LNCaP clone FGC (cell line): ENCODE data around the gene RARG.

ENCODE experiments used
- DNase-seq: peaks from one replicate; pipeline ENCODE4 v3.0.0-alpha.2; 2011; ENCODE audit warnings: low read depth
- H3K4me3 ChIP-seq: 2 replicates; pipeline ENCODE4 v1.5.1; 2011; ENCODE audit warnings: mild to moderate bottlenecking, low read depth, low read length, control low read depth
- CTCF ChIP-seq: IDR thresholded peaks from 2 replicates; pipeline ENCODE4 v1.5.1; 2012; ENCODE audit warnings: mild to moderate bottlenecking; ENCODE audit not compliant: control insufficient read depth, insufficient read depth; ENCODE audit errors: extremely low read depth

RARG gene

GRCh38 chr12:53213348-53213747 lies 18.7 kb downstream of the RARG start:
- no peak overlapping the region for H3K4me3 ChIP-seq
- no peak for DNase-seq
- peak; percentile 97 for TF ChIP-seq CTCF

GRCh38 chr12:53212931-53213330 lies 19.1 kb downstream of the RARG start:
- no peak overlapping the region for H3K4me3 ChIP-seq
- TF ChIP-seq CTCF = no peak
- no peak for DNase-seq

- peak; percentile 26; the same call in 1 of the 2 replicates for TF ChIP-seq CTCF
These were observed 20.3 kb downstream of the RARG start for GRCh38 chr12:53211476-53212381.

GRCh38 chr12:53210843-53211242 lies 21.2 kb downstream of the RARG start:
- no peak overlapping the region for H3K4me3 ChIP-seq
- no peak for DNase-seq
- TF ChIP-seq CTCF = no peak

More at GRCh38 chr12:53211476-53212381, 20.3 kb downstream of the RARG start:
- DNase-seq = no peak
- H3K4me3 ChIP-seq = no peak overlapping the region

- no peak for TF ChIP-seq CTCF
- no peak for DNase-seq
- H3K4me3 ChIP-seq = no peak overlapping the region
These were observed 23.0 kb downstream of the RARG start for GRCh38 chr12:53208877-53209463.

- DNase-seq = no peak
- TF ChIP-seq CTCF = no peak
- no peak overlapping the region for H3K4me3 ChIP-seq
These were observed 23.6 kb downstream of the RARG start for GRCh38 chr12:53208435-53208834.

GRCh38 chr12:53207042-53207441 lies 25.0 kb downstream of the RARG start, which contains the start of gene ITGB7:
TSS of gene ITGB7 (minus strand) at chr12:53207251. CDS start at chr12:53200443, 6,808 bp downstream.
- TF ChIP-seq CTCF = no peak
- H3K4me3 ChIP-seq = no peak within 1 kb of the TSS
- DNase-seq = no peak
